Heart right ventricle (tissue), 16 donors: ENCODE measurements around the gene EDDM13. TPM values are rescaled to one million over a fixed set of nuclear protein-coding genes. Genes with fewer than 3 reads are reported as not detected.
A peak's percentile ranks its signal among the peaks of the same experiment; 100 is the strongest.

ENCODE experiments used
- ATAC-seq, 8 donors: fragments of 200-7000 bp; cut with Tn5 transposase; one replicate each; pipeline ENCODE4 v1.9.1; 2020; ENCODE audit warnings: mild to moderate bottlenecking in 8 of 8, moderate library complexity in 8 of 8, moderate number of reproducible peaks in 1 of 8
- DNase-seq, 2 donors: peaks; one replicate each; pipeline ENCODE4 v3.0.0-alpha.2; 2020
- H3K27ac ChIP-seq, 10 donors: fragments of 200-600 bp; sonication (generic) in 2 of 10; one replicate each; pipeline versions ENCODE4 v1.5.0 to v1.8.0; 2020 to 2022; ENCODE audit warnings: mild to moderate bottlenecking in 3 of 10
- H3K27me3 ChIP-seq, 7 donors: fragments of 200-600 bp; one replicate each; pipeline ENCODE4 v1.8.0; 2021 to 2022; ENCODE audit warnings: mild to moderate bottlenecking in 2 of 7
- H3K36me3 ChIP-seq, 9 donors: fragments of 200-600 bp; sonication (generic) in 1 of 9; one replicate each; pipeline versions ENCODE4 v1.5.0 to v1.8.0; 2020 to 2022; ENCODE audit warnings: mild to moderate bottlenecking in 2 of 9
- H3K4me1 ChIP-seq, 9 donors: fragments of 200-600 bp; sonication (generic) in 1 of 9; one replicate each; pipeline versions ENCODE4 v1.5.0 to v1.8.0; 2020 to 2022; ENCODE audit warnings: mild to moderate bottlenecking in 4 of 9
- H3K4me3 ChIP-seq, 10 donors: fragments of 200-600 bp; sonication (generic) in 2 of 10; one replicate each; pipeline versions ENCODE4 v1.5.0 to v1.8.0; 2020 to 2022; ENCODE audit warnings: mild to moderate bottlenecking in 7 of 10, moderate library complexity in 2 of 10
- H3K9me3 ChIP-seq, 11 donors: fragments of 200-600 bp in 10 of 11; sonication (generic) in 2 of 11; one replicate each; pipeline versions ENCODE4 v1.5.0 to v1.8.0; 2013 to 2022; ENCODE audit warnings: mild to moderate bottlenecking in 2 of 11, control low read depth in 1 of 11, moderate library complexity in 1 of 11
- CTCF ChIP-seq, 9 donors: fragments of 200-600 bp; sonication (generic) in 2 of 9; IDR thresholded peaks; one replicate each; pipeline versions ENCODE4 v1.5.0 to v1.8.0; 2021 to 2022; ENCODE audit warnings: antibody characterized with exemption in 9 of 9, mild to moderate bottlenecking in 5 of 9, moderate library complexity in 1 of 9
- WGBS, 2 donors: extraction: QIAGEN DNeasy Blood & Tissue Kit; methylation state at CpG; one replicate each; pipeline ENCODE4 v1.1.7; 2013; ENCODE audit warnings: inconsistent platforms in 1 of 2; 5-methylcytosine and 5-hydroxymethylcytosine counted together
- intact Hi-C, 10 donors: fragments of 100-400 bp; cut with DNase I; formaldehyde crosslinking; loops; one replicate each; pipeline versions ENCODE4 v1.11.1 to v1.14.2; 2022
- polyA plus RNA-seq, 2 donors: library from polyadenylated mRNA; stranded (reverse); fragments of 200-250 nt; gene quantifications; one replicate each; pipeline ENCODE4 v1.2.3, GENCODE V29; 2013
- total RNA-seq, 10 donors: library from RNA; stranded (reverse); fragmentation: NEBNext Ultra II Directional in 3 of 10; extraction: Animal tissue kit (Norgen Biotek cat#: 25700) in 3 of 10; gene quantifications; one replicate each; pipeline versions ENCODE4 v1.2.1 to v1.2.4, GENCODE V29; 2021 to 2023
- donor health status: Arrhythmogenic right ventricular cardiomyopathy.
- donor health status: ischemic (EF 13 %, LVEDD 7.1; RV severe dilation, severe dysfunction).
- donor health status: healthy with polysubstance abuse.
- donor health status: DM: no; HTN: yes; CAD: no.
- donor health status: DM: no; HTN: no; CAD: no.
- donor health status: ischemic (EF 25% LVEDD 6.9; RV normal size, moderate dysfunction).
- donor health status: ischemic (EF 25% LVEDD 5.7; RV mildly dilated, moderate dysfunction).
- donor health status: healthy.
- donor health status: DM: yes; HTN: yes; CAD: no.
- donor health status: Ischemic cardiomyopathy.
- donor health status: ischemic (EF 35%, LVEDD 5.7; RV mildly dilated, moderate dysfunction).
- donor health status: nonischemic (EF 11% LVEDD 7.7; RV severe dilation, severe dysfunction).
- donor health status: DM: yes; HTN: yes; CAD: no.
- donor health status: PGD.
- donor health status: ischemic (EF 29% LVEDD 5.4; RV normal size, mild dysfunction).
- donor health status: nonischemic (EF 23%, LVEDD 6.1; RV moderate dilation, normal function).

Gene EDDM13
- total and polyA plus RNA-seq, 12 donors: 0.39 to 0.87 (median 0.56) TPM; not detected in 8

- DNase-seq (no peak), ATAC-seq (no peak)
- Histone ChIP-seq H3K4me3 (no peak overlapping the region), H3K27me3 (no peaks in the 10 kb centered on the region), H3K27ac (no peak overlapping the region), H3K36me3 (peaks cover 0 to 61% (median 0%) of the 10 kb centered on the region in 9 donors), H3K4me1 (peaks cover 0 to 18% (median 5%) of the 10 kb centered on the region in 9 donors), H3K9me3 (no peaks in the 10 kb centered on the region)
- no peak for TF ChIP-seq CTCF (IDR thresholded peaks at IDR 0.05)
- 93 to 95% methylated on average over 3 of the region's 3 CpGs for WGBS, 2 donors
- intact Hi-C loops: no loop called here
These were observed 24.5 kb downstream of the EDDM13 start for GRCh38 chr19:56297010-56297409.

- Histone ChIP-seq H3K9me3 (no peaks in the 10 kb centered on the region), H3K27me3 (no peaks in the 10 kb centered on the region), H3K36me3 (peaks cover 0 to 42% (median 3%) of the 10 kb centered on the region in 9 donors), H3K27ac (peak overlapping the region in 1 of 10 donors; percentile 5), H3K4me1 (peaks cover 0 to 21% (median 5%) of the 10 kb centered on the region in 9 donors), H3K4me3 (no peak overlapping the region)
- WGBS, 2 donors: 39 to 46% methylated on average over 3 of the region's 3 CpGs
- no peak for TF ChIP-seq CTCF (IDR thresholded peaks at IDR 0.05)
- DNase-seq: no peak
- intact Hi-C loops: no loop called here
- peak in 1 of 8 donors; percentile 91 for ATAC-seq
These were observed 27.1 kb downstream of the EDDM13 start for GRCh38 chr19:56299688-56300087.

- intact Hi-C loops: no loop called here
- 75 to 86% methylated on average over 5 of the region's 5 CpGs for WGBS, 2 donors
- Histone ChIP-seq H3K27me3 (no peaks in the 10 kb centered on the region), H3K27ac (peak overlapping the region in 1 of 10 donors; percentile 30), H3K9me3 (no peaks in the 10 kb centered on the region), H3K4me1 (peaks cover 0 to 21% (median 5%) of the 10 kb centered on the region in 9 donors), H3K4me3 (no peak overlapping the region), H3K36me3 (peaks cover 0 to 35% (median 3%) of the 10 kb centered on the region in 9 donors)
- ATAC-seq (no peak), DNase-seq (no peak)
- no peak for TF ChIP-seq CTCF (IDR thresholded peaks at IDR 0.05)
These were observed 28.6 kb downstream of the EDDM13 start for GRCh38 chr19:56301155-56301554.

- ATAC-seq: peak in 3 of 8 donors; percentile 48 to 61 (median 59)
- WGBS, 2 donors: 56 to 59% methylated on average over 9 of the region's 9 CpGs
These were observed 29.5 kb downstream of the EDDM13 start for GRCh38 chr19:56301886-56302620.

More at GRCh38 chr19:56301886-56302620, 29.5 kb downstream of the EDDM13 start:
- TF ChIP-seq CTCF (IDR thresholded peaks at IDR 0.05): no peak
- DNase-seq: no peak
- Histone ChIP-seq H3K27me3 (no peaks in the 10 kb centered on the region), H3K36me3 (peaks cover 0 to 28% (median 3%) of the 10 kb centered on the region in 9 donors), H3K4me3 (no peak overlapping the region), H3K27ac (peak overlapping the region in 4 of 10 donors; percentile 30 to 48 (median 38)), H3K4me1 (peaks cover 0 to 21% (median 5%) of the 10 kb centered on the region in 9 donors), H3K9me3 (no peaks in the 10 kb centered on the region)
- intact Hi-C loops: no loop called here
